SK-N-MC (cell line): ENCODE results near the gene LRRC15.

Experiments
- EZH2 ChIP-seq: fragments of 200-600 bp; sonication (generic); IDR thresholded peaks from one replicate; pipeline ENCODE4 v1.6.1; 2017; ENCODE audit warnings: antibody characterized with exemption
- POLR2AphosphoS5 ChIP-seq: IDR thresholded peaks from 2 replicates; pipeline ENCODE4 v1.6.1; 2012; ENCODE audit warnings: mild to moderate bottlenecking, low read depth, low read length, borderline replicate concordance

GRCh38 chr3:194328942-194329582 is 40.5 kb downstream of the LRRC15 start:
- TF ChIP-seq POLR2AphosphoS5 (no peak), EZH2 (no peak)
